NCI-H128 (cell line): Measurements from ENCODE around the gene TSPAN12.
"Not testable (repeated sequence)": the region's sequence is repeated elsewhere in the genome, so short reads cannot be mapped to it uniquely, and the experiment has no call there.

Experiments used
- DNase-seq: peaks from one replicate; lab custom pipeline; 2025; ENCODE audit not compliant: unreplicated experiment; lab: John Stamatoyannopoulos, UW

The TSPAN12 gene

GRCh38 chr7:120806669-120807068 is 51.3 kb downstream of the TSPAN12 start:
- no peak for DNase-seq

DNA sequence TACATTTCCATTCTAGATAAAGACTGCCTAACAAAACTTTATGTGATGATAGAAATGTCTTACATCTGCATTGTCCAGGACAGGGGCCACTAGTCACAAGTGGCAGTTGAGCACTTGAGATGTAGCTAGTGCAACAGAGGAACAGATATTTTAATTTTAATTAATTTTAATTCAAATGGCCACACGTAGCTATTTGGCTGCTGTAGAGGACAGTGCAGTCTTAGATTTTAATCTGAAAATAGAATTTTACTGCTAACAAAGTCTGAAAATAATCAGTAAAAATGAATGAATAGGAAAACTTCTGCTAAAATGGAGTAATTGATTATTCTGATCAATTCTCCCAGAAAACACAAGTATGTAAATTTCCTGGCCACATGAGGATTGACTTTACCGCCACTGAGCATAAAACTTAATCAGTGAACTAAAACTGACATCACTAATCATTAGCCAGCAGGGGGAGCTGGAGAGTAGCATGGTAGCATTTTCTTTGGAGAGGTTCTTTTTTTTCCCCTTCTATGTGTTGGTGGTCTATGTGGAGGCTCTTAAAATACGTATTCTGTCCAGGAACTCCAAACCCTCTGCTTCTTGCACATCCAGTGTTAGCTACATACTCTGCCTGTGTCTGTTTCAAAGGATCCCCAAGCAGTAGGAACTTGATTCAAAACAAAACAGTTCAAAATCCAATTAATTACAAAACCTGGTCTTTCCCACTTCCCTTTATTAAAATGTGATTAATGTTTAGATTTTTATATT is 52.1 kb downstream of the TSPAN12 start:
- DNase-seq = peak; percentile 42

- no peak for DNase-seq
Observed at GRCh38 chr7:120802751-120803150, 55.2 kb downstream of the TSPAN12 start.

GRCh38 chr7:120799813-120800475 is 58.0 kb downstream of the TSPAN12 start:
- DNase-seq = no peak

DNA sequence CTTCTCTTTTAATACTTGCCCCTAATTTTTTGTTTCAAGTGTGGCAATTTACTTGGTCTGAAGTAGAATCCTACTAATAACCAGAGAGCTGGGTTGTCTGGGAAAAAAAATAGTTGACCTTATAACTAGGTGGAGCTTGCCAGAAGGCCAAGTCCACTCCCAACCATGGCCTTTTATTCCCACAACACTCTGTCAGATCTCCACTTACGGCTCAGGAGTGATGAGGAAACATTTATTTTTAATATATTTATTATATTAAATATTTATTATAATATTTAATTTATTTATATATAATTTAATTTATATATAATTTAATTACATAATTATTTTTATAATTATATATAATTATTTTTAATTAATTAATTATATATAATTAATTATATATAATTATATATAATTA is 58.8 kb downstream of the TSPAN12 start:
- no peak for DNase-seq

GRCh38 chr7:120797026-120797645 is 60.8 kb downstream of the TSPAN12 start:
- DNase-seq = no peak

DNA sequence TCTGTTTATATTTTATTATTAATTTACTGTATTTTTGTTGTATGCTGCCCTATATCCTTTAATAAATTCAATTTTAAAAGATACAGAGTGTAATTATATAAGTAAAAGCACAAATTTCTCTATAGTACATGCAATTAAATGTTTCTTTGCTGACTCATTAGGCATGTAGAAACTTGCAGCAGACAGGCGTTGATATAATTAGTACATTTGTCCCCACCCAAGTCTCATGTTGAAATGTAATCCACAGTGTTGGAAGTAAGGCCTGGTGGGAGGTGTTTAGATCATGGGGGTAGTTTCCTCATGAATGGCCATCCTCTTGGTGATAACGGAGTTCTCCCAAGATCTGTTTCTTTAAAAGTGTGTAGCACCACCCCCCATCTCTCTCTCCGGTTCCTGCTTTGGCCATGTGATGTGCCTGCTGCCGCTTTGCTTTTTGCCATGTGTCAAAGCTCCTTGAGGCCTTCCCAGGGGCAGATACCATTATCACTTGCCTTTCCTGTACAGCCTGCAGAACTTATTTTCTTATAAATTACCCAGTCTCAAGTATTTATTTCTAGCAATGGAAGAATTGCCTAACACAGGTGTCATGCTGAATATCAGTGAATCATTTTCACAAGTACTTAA is 63.7 kb downstream of the TSPAN12 start:
- no peak for DNase-seq

- DNase-seq = no peak
Observed at GRCh38 chr7:120793213-120793936, 64.6 kb downstream of the TSPAN12 start.

DNA sequence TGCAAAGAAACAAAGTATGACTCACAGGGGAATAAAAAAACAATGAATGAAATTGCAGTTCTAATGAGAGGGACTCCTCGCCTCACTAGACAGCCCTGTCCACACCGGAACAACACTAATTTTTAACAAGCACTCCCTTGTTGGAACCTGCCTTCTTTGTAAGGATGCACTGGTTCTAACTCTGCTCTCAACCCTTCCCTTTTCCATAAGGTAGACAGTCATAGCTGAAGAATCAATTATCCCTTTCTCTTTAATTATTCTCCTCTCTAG is 65.1 kb downstream of the TSPAN12 start:
- no peak for DNase-seq

GRCh38 chr7:120792091-120792860 is 65.7 kb downstream of the TSPAN12 start:
- peak; percentile 2 for DNase-seq

- DNase-seq = no peak
Observed at GRCh38 chr7:120785095-120785494, 72.8 kb downstream of the TSPAN12 start.

GRCh38 chr7:120783721-120784120 is 74.2 kb downstream of the TSPAN12 start:
- no peak for DNase-seq

DNA sequence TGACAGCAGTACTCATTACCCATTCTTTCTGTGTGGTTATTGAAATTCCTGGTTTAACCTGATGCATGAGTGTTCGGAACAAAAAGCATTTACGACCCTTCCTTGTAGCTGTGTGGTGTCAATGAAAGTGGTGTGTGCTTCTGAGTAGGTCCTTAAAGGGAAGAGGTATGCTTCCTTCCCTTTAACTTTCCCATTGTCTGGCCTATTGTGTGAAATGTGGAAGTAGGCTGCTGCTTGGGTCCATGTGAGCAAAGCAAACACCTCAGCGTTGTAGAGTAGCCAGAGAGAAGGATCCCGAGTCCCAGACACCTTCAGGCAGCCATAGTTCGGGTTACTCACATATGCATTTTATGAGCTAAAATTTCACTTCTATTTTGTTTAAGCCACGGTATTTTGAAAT is 74.7 kb downstream of the TSPAN12 start:
- no peak for DNase-seq

DNA sequence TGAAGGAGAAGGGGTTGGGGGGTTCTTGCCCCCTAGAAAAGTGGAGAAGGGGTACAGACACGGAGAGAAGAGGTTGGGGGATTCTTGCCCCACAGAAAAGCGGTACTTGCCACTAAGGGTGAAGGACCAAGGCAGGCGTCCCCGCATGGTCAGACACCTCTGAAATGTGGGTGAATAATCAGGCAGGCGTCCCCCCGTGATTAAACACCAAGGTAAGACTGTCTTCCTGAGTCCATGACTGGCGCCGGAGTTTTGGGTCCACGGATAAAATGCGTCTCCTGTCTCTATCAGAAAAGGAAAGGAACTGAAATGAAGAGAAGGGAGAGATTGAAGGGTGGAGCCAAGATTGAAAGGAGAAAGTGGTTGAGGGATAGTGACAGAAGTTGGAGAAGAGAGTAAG is 76.0 kb downstream of the TSPAN12 start:
- DNase-seq = not testable (repeated sequence)

DNA sequence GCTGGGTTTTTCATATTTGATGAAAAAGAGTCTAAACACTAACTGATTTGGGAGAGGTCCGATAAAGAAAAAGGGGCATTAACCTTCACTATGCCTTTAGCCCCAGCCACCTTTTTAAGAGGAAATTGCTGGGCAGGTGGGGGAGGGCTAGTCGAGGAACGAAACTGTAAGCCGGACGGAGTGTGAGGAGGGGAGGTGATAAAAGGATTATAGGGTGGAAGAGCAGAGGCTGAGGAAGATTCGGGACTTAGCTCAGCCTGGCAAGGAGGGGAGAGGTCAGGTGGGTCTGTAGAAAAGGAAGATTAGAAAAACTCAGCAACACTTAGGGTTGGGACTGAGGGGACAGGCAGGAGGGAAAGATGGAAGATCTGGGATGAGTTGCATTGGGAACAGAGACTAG is 77.0 kb downstream of the TSPAN12 start:
- no peak for DNase-seq

DNA sequence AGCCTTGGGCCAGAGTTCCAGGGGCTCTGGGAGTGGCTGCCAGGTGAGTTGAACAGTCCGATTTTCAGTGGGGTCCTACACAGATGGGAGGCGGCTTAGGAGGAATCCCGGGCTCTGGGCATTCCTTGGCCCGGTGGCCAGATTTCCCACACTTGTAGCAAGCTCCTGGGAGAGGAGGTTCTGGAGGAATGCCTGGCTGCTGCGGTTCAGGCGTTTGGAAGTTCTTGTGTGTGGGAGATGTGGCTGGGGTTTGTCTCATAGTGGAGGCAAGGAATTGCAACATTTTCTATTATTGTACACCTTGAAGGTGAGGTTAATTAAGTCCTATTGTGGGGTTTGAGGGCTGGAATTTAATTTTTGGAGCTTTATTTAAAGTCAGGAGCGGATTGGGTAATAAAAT is 77.5 kb downstream of the TSPAN12 start:
- not testable (repeated sequence) for DNase-seq

- not testable (repeated sequence) for DNase-seq
Observed at GRCh38 chr7:120779078-120779477, 78.9 kb downstream of the TSPAN12 start.

DNA sequence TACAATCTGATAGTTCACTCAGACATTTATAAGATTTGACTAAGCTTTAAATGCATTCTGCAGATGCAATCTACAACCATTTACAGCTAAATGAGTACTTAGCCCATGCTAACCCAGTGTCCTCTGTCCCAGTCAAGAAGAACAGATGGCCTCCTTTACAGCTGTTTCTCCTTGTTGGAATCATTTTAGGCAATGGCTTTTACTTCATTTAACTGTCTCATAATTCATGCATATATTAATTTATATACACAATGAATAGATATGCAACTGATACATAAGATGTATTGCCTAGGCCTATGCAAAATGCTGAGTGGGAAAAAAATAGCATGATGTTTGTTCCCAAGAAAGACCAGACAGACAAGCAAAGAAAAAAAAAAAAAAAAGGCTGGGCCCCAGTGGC is 82.2 kb downstream of the TSPAN12 start:
- no peak for DNase-seq

- no peak for DNase-seq
Observed at GRCh38 chr7:120774481-120774880, 83.5 kb downstream of the TSPAN12 start.

DNA sequence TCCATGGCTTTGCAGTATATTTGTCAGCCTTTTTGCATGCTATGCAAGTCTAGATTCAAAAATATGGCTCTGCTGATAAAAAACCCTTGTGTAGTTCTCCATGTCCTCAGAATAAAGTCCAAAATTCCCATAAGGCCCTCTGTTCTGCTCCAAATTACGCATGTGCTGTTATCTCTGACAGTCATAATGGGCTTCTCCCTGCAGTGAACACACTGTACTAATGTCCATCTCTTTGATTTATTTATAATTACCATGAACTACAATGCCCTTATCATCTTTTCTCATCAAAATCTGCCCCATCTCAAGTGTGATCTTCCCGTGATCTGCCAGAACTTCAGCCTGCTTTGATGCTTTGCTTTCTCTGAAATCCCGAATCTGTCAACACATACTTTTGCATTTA is 87.7 kb downstream of the TSPAN12 start:
- DNase-seq = no peak

GRCh38 chr7:120760851-120761250 is 97.1 kb downstream of the TSPAN12 start:
- no peak for DNase-seq
